Effector memory CD8-positive, alpha-beta T cell (primary cell): ENCODE results near the gene MARF1.
"Not testable (repeated sequence)": the region's sequence is repeated elsewhere in the genome, so short reads cannot be mapped to it uniquely, and the experiment has no call there.

Experiments used
- ATAC-seq: fragments of 150-1000 bp; cut with Tn5 transposase; replicated peaks from 2 replicates; pipeline ENCODE4 v1.10.0; 2021; ENCODE audit warnings: mild to moderate bottlenecking, moderate library complexity
- DNase-seq, 3 experiments: peaks; one replicate each; pipeline ENCODE4 v3.0.0; 2021
- H3K27ac Mint-ChIP-seq, 2 donors: one replicate each; pipeline ENCODE4 v1.8.0; 2022; ENCODE audit warnings: mild to moderate bottlenecking in 2 of 2, mixed read lengths in 2 of 2, moderate library complexity in 2 of 2
- H3K27me3 Mint-ChIP-seq, 2 donors: one replicate each; pipeline ENCODE4 v1.8.0; 2022; ENCODE audit warnings: mixed read lengths in 2 of 2
- H3K36me3 Mint-ChIP-seq: one replicate; pipeline ENCODE4 v1.8.0; 2022; ENCODE audit warnings: mild to moderate bottlenecking, moderate library complexity, mixed read lengths; ENCODE audit not compliant: insufficient read depth
- H3K4me1 Mint-ChIP-seq, 2 donors: one replicate each; pipeline ENCODE4 v1.8.0; 2022; ENCODE audit warnings: low read depth in 2 of 2, mixed read lengths in 2 of 2
- H3K4me3 Mint-ChIP-seq, 2 donors: one replicate each; pipeline ENCODE4 v1.8.0; 2022; ENCODE audit warnings: mild to moderate bottlenecking in 2 of 2, mixed read lengths in 2 of 2, moderate library complexity in 2 of 2
- H3K9me3 Mint-ChIP-seq, 2 donors: one replicate each; pipeline ENCODE4 v1.8.0; 2022; ENCODE audit warnings: mixed read lengths in 2 of 2

MARF1 gene

GRCh38 chr16:15574614-15574948 lies 68.4 kb downstream of the MARF1 start:
- peaks cover 4 to 12% of the 10 kb centered on the region in 2 donors for H3K4me1 Mint-ChIP-seq
- DNase-seq, result no peak
- H3K36me3 Mint-ChIP-seq, result no peaks in the 10 kb centered on the region
- no peaks in the 10 kb centered on the region for H3K27me3 Mint-ChIP-seq
- no peak for ATAC-seq
- no peaks in the 10 kb centered on the region for H3K9me3 Mint-ChIP-seq
- peak overlapping the region in 1 of 2 donors; percentile 49 for H3K27ac Mint-ChIP-seq
- no peak overlapping the region for H3K4me3 Mint-ChIP-seq

- ATAC-seq, DNase-seq, H3K36me3 Mint-ChIP-seq, H3K4me3 Mint-ChIP-seq, H3K9me3 Mint-ChIP-seq, H3K27me3 Mint-ChIP-seq: not testable (repeated sequence)
- peak overlapping the region in 1 of 2 donors; percentile 49 for H3K27ac Mint-ChIP-seq
- peaks cover 4 to 12% of the 10 kb centered on the region in 2 donors for H3K4me1 Mint-ChIP-seq
Observed at GRCh38 chr16:15573896-15574613, 68.9 kb downstream of the MARF1 start.

- no peaks in the 10 kb centered on the region for H3K9me3 Mint-ChIP-seq
- H3K27ac Mint-ChIP-seq, result no peak overlapping the region
- H3K4me3 Mint-ChIP-seq, result no peak overlapping the region
- ATAC-seq (no peak), DNase-seq (no peak)
- H3K36me3 Mint-ChIP-seq, result no peaks in the 10 kb centered on the region
- H3K4me1 Mint-ChIP-seq, result peaks cover 4 to 10% of the 10 kb centered on the region in 2 donors
- no peaks in the 10 kb centered on the region for H3K27me3 Mint-ChIP-seq
Observed at GRCh38 chr16:15573274-15573895, 69.6 kb downstream of the MARF1 start.

GRCh38 chr16:15572329-15573001 lies 70.5 kb downstream of the MARF1 start:
- H3K27ac Mint-ChIP-seq, result no peak overlapping the region
- no peaks in the 10 kb centered on the region for H3K36me3 Mint-ChIP-seq
- H3K4me3 Mint-ChIP-seq, result no peak overlapping the region
- no peak for ATAC-seq
- H3K9me3 Mint-ChIP-seq, result no peaks in the 10 kb centered on the region
- H3K4me1 Mint-ChIP-seq, result peaks cover 4 to 10% of the 10 kb centered on the region in 2 donors
- no peaks in the 10 kb centered on the region for H3K27me3 Mint-ChIP-seq
- no peak for DNase-seq

GRCh38 chr16:15571557-15571956 lies 71.4 kb downstream of the MARF1 start:
- Mint-ChIP-seq H3K4me3 (no peak overlapping the region), H3K4me1 (peaks cover 4 to 8% of the 10 kb centered on the region in 2 donors), H3K27ac (peak overlapping the region in 1 of 2 donors; percentile 57), H3K27me3 (no peaks in the 10 kb centered on the region), H3K9me3 (no peaks in the 10 kb centered on the region), H3K36me3 (no peaks in the 10 kb centered on the region)
- no peak for ATAC-seq
- no peak for DNase-seq

GRCh38 chr16:15570666-15571065 lies 72.3 kb downstream of the MARF1 start:
- not testable (repeated sequence) for H3K4me3 Mint-ChIP-seq, DNase-seq, H3K4me1 Mint-ChIP-seq, H3K36me3 Mint-ChIP-seq, ATAC-seq, H3K9me3 Mint-ChIP-seq, H3K27ac Mint-ChIP-seq, H3K27me3 Mint-ChIP-seq

- no peaks in the 10 kb centered on the region for H3K9me3 Mint-ChIP-seq
- DNase-seq (no peak), ATAC-seq (no peak)
- H3K36me3 Mint-ChIP-seq, result no peaks in the 10 kb centered on the region
- no peak overlapping the region for H3K4me3 Mint-ChIP-seq
- no peaks in the 10 kb centered on the region for H3K27me3 Mint-ChIP-seq
- peaks cover 4 to 5% of the 10 kb centered on the region in 2 donors for H3K4me1 Mint-ChIP-seq
- no peak overlapping the region for H3K27ac Mint-ChIP-seq
Observed at GRCh38 chr16:15567823-15568222, 75.1 kb downstream of the MARF1 start.

GRCh38 chr16:15566095-15566494 lies 76.9 kb downstream of the MARF1 start:
- peaks cover 0 to 5% of the 10 kb centered on the region in 2 donors for H3K4me1 Mint-ChIP-seq
- ATAC-seq (no peak), DNase-seq (no peak)
- no peak overlapping the region for H3K27ac Mint-ChIP-seq
- no peaks in the 10 kb centered on the region for H3K9me3 Mint-ChIP-seq
- no peaks in the 10 kb centered on the region for H3K27me3 Mint-ChIP-seq
- no peak overlapping the region for H3K4me3 Mint-ChIP-seq
- no peaks in the 10 kb centered on the region for H3K36me3 Mint-ChIP-seq

- Mint-ChIP-seq H3K4me1 (peaks cover 0 to 5% of the 10 kb centered on the region in 2 donors), H3K27me3 (no peaks in the 10 kb centered on the region), H3K9me3 (no peaks in the 10 kb centered on the region), H3K27ac (no peak overlapping the region), H3K36me3 (no peaks in the 10 kb centered on the region), H3K4me3 (no peak overlapping the region)
- DNase-seq, result no peak
- no peak for ATAC-seq
Observed at GRCh38 chr16:15564604-15565339, 78.2 kb downstream of the MARF1 start.

GRCh38 chr16:15559176-15559575 lies 83.8 kb downstream of the MARF1 start:
- Mint-ChIP-seq H3K4me1 (no peaks in the 10 kb centered on the region), H3K27me3 (no peaks in the 10 kb centered on the region), H3K27ac (no peak overlapping the region), H3K9me3 (no peaks in the 10 kb centered on the region), H3K36me3 (no peaks in the 10 kb centered on the region), H3K4me3 (no peak overlapping the region)
- ATAC-seq (no peak), DNase-seq (no peak)

- Mint-ChIP-seq H3K27me3 (no peaks in the 10 kb centered on the region), H3K4me1 (no peaks in the 10 kb centered on the region), H3K9me3 (no peaks in the 10 kb centered on the region), H3K36me3 (no peaks in the 10 kb centered on the region), H3K27ac (peak overlapping the region in 1 of 2 donors; percentile 78), H3K4me3 (no peak overlapping the region)
- ATAC-seq, result no peak
- no peak for DNase-seq
Observed at GRCh38 chr16:15557258-15557657, 85.7 kb downstream of the MARF1 start.

- H3K4me3 Mint-ChIP-seq, result no peak overlapping the region
- no peaks in the 10 kb centered on the region for H3K27me3 Mint-ChIP-seq
- H3K4me1 Mint-ChIP-seq, result peaks cover 0 to 3% of the 10 kb centered on the region in 2 donors
- no peaks in the 10 kb centered on the region for H3K9me3 Mint-ChIP-seq
- DNase-seq (no peak), ATAC-seq (no peak)
- no peak overlapping the region for H3K27ac Mint-ChIP-seq
- no peaks in the 10 kb centered on the region for H3K36me3 Mint-ChIP-seq
Observed at GRCh38 chr16:15556130-15556529, 86.8 kb downstream of the MARF1 start.

GRCh38 chr16:15553313-15554088 lies 89.5 kb downstream of the MARF1 start:
- H3K9me3 Mint-ChIP-seq, result no peaks in the 10 kb centered on the region

More at GRCh38 chr16:15553313-15554088, 89.5 kb downstream of the MARF1 start:
- ATAC-seq, result no peak
- Mint-ChIP-seq H3K4me3 (no peak overlapping the region), H3K4me1 (peaks cover 2 to 3% of the 10 kb centered on the region in 2 donors), H3K27me3 (no peaks in the 10 kb centered on the region), H3K27ac (no peak overlapping the region), H3K36me3 (no peaks in the 10 kb centered on the region)
- DNase-seq, result no peak
